C4-2B (cell line): ENCODE data around the gene SORL1.

Experiments used
- H3K27ac ChIP-seq: fragments of 450-650 bp; 2 replicates; pipeline ENCODE4 v1.5.1; 2017
- CTCF ChIP-seq: fragments of 450-650 bp; conservative IDR thresholded peaks from 2 replicates; pipeline ENCODE4 v1.5.1; 2017; ENCODE audit warnings: mild to moderate bottlenecking
- ZFX ChIP-seq: fragments of 450-650 bp; IDR thresholded peaks from 2 replicates; pipeline ENCODE4 v1.6.1; 2017

Gene SORL1

GRCh38 chr11:121543836-121544380 is 91.8 kb downstream of the SORL1 start:
- TF ChIP-seq CTCF: no peak
- no peak overlapping the region for H3K27ac ChIP-seq

- H3K27ac ChIP-seq: no peak overlapping the region
- TF ChIP-seq CTCF (no peak), ZFX (no peak)
Measured at GRCh38 chr11:121544956-121545355, 92.8 kb downstream of the SORL1 start.

GRCh38 chr11:121547574-121547973 is 95.5 kb downstream of the SORL1 start:
- H3K27ac ChIP-seq: no peak overlapping the region
- TF ChIP-seq CTCF: no peak
- TF ChIP-seq ZFX: no peak

- TF ChIP-seq CTCF (no peak), ZFX (no peak)
Measured at GRCh38 chr11:121550247-121551030, 98.3 kb downstream of the SORL1 start.

GRCh38 chr11:121551463-121551862 is 99.3 kb downstream of the SORL1 start:
- H3K27ac ChIP-seq: no peak overlapping the region
- no peak for TF ChIP-seq CTCF
- no peak for TF ChIP-seq ZFX

More at GRCh38 chr11:121550247-121551030, 98.3 kb downstream of the SORL1 start:
- no peak overlapping the region for H3K27ac ChIP-seq

- H3K27ac ChIP-seq: no peak overlapping the region
- TF ChIP-seq CTCF (no peak), ZFX (no peak)
Measured at GRCh38 chr11:121552154-121552553, 100.0 kb downstream of the SORL1 start.

GRCh38 chr11:121552644-121553043 is 100.5 kb downstream of the SORL1 start:
- no peak overlapping the region for H3K27ac ChIP-seq
- TF ChIP-seq CTCF: no peak
- TF ChIP-seq ZFX: no peak
